Endothelial cell of umbilical vein (primary cell): ENCODE data around the gene TRIM39. TPM values are rescaled to one million over a fixed set of nuclear protein-coding genes. Genes with fewer than 3 reads are reported as not detected.

Source experiments
- BruUV-seq: library from RNA; stranded (reverse); fragments of 400-500 nt; replicated peaks from 2 replicates; lab custom pipeline; 2021; lab: Mats Ljungman, UMichigan
- CTCF ChIA-PET: fragments of 300-600, 350-600 bp; sonication (Branson Sonifier 250); formaldehyde crosslinking; loops from one replicate; lab custom pipeline; 2021; ENCODE audit warnings: antibody characterized with exemption, inconsistent platforms; lab: Charles Lee
- POLR2A ChIA-PET: fragments of 300-600, 350-600 bp; sonication (Branson Sonifier 250); formaldehyde crosslinking; loops from one replicate; lab custom pipeline; 2021; ENCODE audit warnings: antibody characterized with exemption, inconsistent platforms; lab: Charles Lee
- DNase-seq: peaks from one replicate; pipeline ENCODE4 v3.0.0-alpha.2; 2011; ENCODE audit warnings: low read depth, low spot score
- FAIRE-seq: peaks from 2 replicates; lab custom pipeline; 2011; peaks lifted over from hg19 to GRCh38; lab: Jason Lieb, UNC
- H2AFZ ChIP-seq: 2 replicates; pipeline ENCODE4 v1.6.0; 2012; ENCODE audit warnings: low read depth, low read length, control low read depth, inconsistent platforms
- H3K27ac ChIP-seq: 2 replicates; pipeline ENCODE4 v1.5.1; 2011; ENCODE audit warnings: low read depth, mild to moderate bottlenecking, control low read depth, low read length, moderate library complexity; ENCODE audit not compliant: insufficient read depth
- H3K27me3 ChIP-seq, 2 experiments: 2 replicates each; pipeline versions ENCODE4 v1.6.0 to v1.6.1; 2011; ENCODE audit warnings: low read length in 2 of 2, mixed read lengths in 1 of 2; ENCODE audit not compliant: control insufficient read depth in 2 of 2, insufficient read depth in 2 of 2
- H3K36me3 ChIP-seq, 2 experiments: 2 replicates in 1 of 2; 3 replicates in 1 of 2; pipeline ENCODE4 v1.5.1; 2011; ENCODE audit warnings: low read length in 2 of 2, mild to moderate bottlenecking in 1 of 2, moderate library complexity in 1 of 2; ENCODE audit not compliant: control insufficient read depth in 2 of 2, insufficient read depth in 2 of 2; ENCODE audit errors: extremely low read depth in 1 of 2
- H3K4me1 ChIP-seq: 3 replicates; pipeline ENCODE4 v1.5.1; 2011; ENCODE audit warnings: mild to moderate bottlenecking, low read length; ENCODE audit not compliant: control insufficient read depth, insufficient read depth; ENCODE audit errors: extremely low read depth
- H3K4me2 ChIP-seq: 2 replicates; pipeline ENCODE4 v1.6.1; 2011; ENCODE audit warnings: low read length, control low read depth, mixed read lengths; ENCODE audit not compliant: insufficient read depth
- H3K4me3 ChIP-seq, 3 experiments: fragments of 200-600 bp in 1 of 3; sonication (generic), shearing (Covaris generic) in 1 of 3; replicated peaks in 1 of 3; 2 replicates each; pipeline ENCODE4 v1.5.1; 2011 to 2016; ENCODE audit warnings: control low read depth in 3 of 3, low read length in 3 of 3, mild to moderate bottlenecking in 2 of 3, inconsistent platforms in 1 of 3, low read depth in 1 of 3, moderate library complexity in 1 of 3; ENCODE audit not compliant: insufficient read depth in 1 of 3
- H3K79me2 ChIP-seq: 2 replicates; pipeline ENCODE4 v1.6.0; 2012; ENCODE audit warnings: low read length, inconsistent platforms; ENCODE audit not compliant: control insufficient read depth, insufficient read depth
- H3K9ac ChIP-seq: replicated peaks from 2 replicates; pipeline ENCODE3; 2011; ENCODE audit warnings: low read length, control low read depth; ENCODE audit not compliant: insufficient read depth; ENCODE audit errors: extremely low read depth
- H3K9me1 ChIP-seq: replicated peaks from 3 replicates; pipeline ENCODE4 v1.6.0; 2011; ENCODE audit warnings: mild to moderate bottlenecking, low read length; ENCODE audit not compliant: control insufficient read depth, insufficient read depth; ENCODE audit errors: extremely low read depth
- H3K9me3 ChIP-seq: replicated peaks from 2 replicates; pipeline ENCODE4 v1.5.1; 2012; ENCODE audit warnings: low read length, inconsistent platforms; ENCODE audit not compliant: control insufficient read depth, insufficient read depth
- H4K20me1 ChIP-seq: replicated peaks from 2 replicates; pipeline ENCODE3; 2011; ENCODE audit warnings: mild to moderate bottlenecking, low read length; ENCODE audit not compliant: control insufficient read depth, insufficient read depth; ENCODE audit errors: extremely low read depth
- CTCF ChIP-seq, 2 donors: IDR thresholded peaks; 1 replicate in 1 of 2; 2 replicates in 1 of 2; pipeline ENCODE4 v1.5.1; 2011; ENCODE audit warnings: low read length in 2 of 2, mild to moderate bottlenecking in 2 of 2, moderate library complexity in 2 of 2, control low read depth in 1 of 2, inconsistent platforms in 1 of 2, low read depth in 1 of 2; ENCODE audit not compliant: insufficient read depth in 1 of 2; ENCODE audit errors: extremely low read depth in 1 of 2
- EZH2 ChIP-seq: IDR thresholded peaks from 2 replicates; pipeline ENCODE4 v1.6.1; 2012; ENCODE audit warnings: borderline replicate concordance, low read depth, mild to moderate bottlenecking, moderate library complexity, low read length, inconsistent platforms; ENCODE audit not compliant: severe bottlenecking
- FOS ChIP-seq: IDR thresholded peaks from 2 replicates; pipeline ENCODE4 v1.6.1; 2011; ENCODE audit warnings: mild to moderate bottlenecking, low read length, moderate library complexity, borderline replicate concordance; ENCODE audit not compliant: insufficient read depth
- GATA2 ChIP-seq: IDR thresholded peaks from 2 replicates; pipeline ENCODE4 v1.7.0; 2011; ENCODE audit warnings: low read depth, mild to moderate bottlenecking, moderate library complexity, mixed read lengths, low read length; ENCODE audit not compliant: insufficient read length, insufficient read depth
- JUN ChIP-seq: IDR thresholded peaks from 2 replicates; pipeline ENCODE4 v1.6.1; 2011; ENCODE audit warnings: borderline replicate concordance, low read depth; ENCODE audit not compliant: insufficient read length, insufficient read depth
- MAX ChIP-seq: IDR thresholded peaks from 2 replicates; pipeline ENCODE4 v1.6.1; 2011; ENCODE audit not compliant: insufficient read depth, insufficient read length
- MYC ChIP-seq: IDR thresholded peaks from one replicate; pipeline ENCODE4 v1.6.1; 2011; ENCODE audit warnings: mild to moderate bottlenecking, low read depth, low read length
- POLR2A ChIP-seq: IDR thresholded peaks from 2 replicates; pipeline ENCODE4 v1.6.1; 2012; ENCODE audit warnings: low read depth, mild to moderate bottlenecking, control low read depth, low read length
- POLR2AphosphoS5 ChIP-seq: IDR thresholded peaks from 2 replicates; pipeline ENCODE4 v1.6.1; 2012; ENCODE audit warnings: low read depth, mild to moderate bottlenecking, control low read depth, low read length, moderate library complexity; ENCODE audit not compliant: insufficient read depth
- dilution Hi-C: fragments of 300-500 bp; cut with MboI; formaldehyde crosslinking; loops from one replicate; pipeline ENCODE4 v1.15.0; 2019; ENCODE audit warnings: low sequenced_read_pairs; ENCODE audit not compliant: extremely low pct_ligation_motif_present
- intact Hi-C: fragments of 100-400 bp; cut with micrococcal nuclease; formaldehyde crosslinking; loops from one replicate; pipeline ENCODE4 v1.10.0; 2022
- polyA plus RNA-seq, 4 experiments: library from polyadenylated mRNA; depleted of rRNA in 3 of 4; stranded (reverse) in 3 of 4; unstranded in 1 of 4; fragments of >200 nt; gene quantifications; 2 replicates each; pipeline versions ENCODE4 v1.2.1 to v1.2.3, GENCODE V29; 2011 to 2012; ENCODE audit warnings: missing spikeins in 1 of 4
- total RNA-seq: library from RNA; stranded (reverse); gene quantifications from 2 replicates; pipeline ENCODE4 v1.2.3, GENCODE V29; 2021

TRIM39 gene
- total and polyA plus RNA-seq, 2 donors (not counting 3 experiments of a cell fraction or from before 2014, with no cell fraction given): 5.6 to 13.1 TPM

- H3K9me3 ChIP-seq: no peaks in the 10 kb centered on the region
- H3K27me3 ChIP-seq: no peaks in the 10 kb centered on the region
- H3K27ac ChIP-seq: no peak overlapping the region
- H4K20me1 ChIP-seq: peaks cover 17% of the 10 kb centered on the region
- H3K4me2 ChIP-seq: no peak overlapping the region
- TF ChIP-seq POLR2A (no peak), JUN (no peak), MAX (no peak), FOS (no peak), EZH2 (no peak), GATA2 (no peak), MYC (no peak), POLR2AphosphoS5 (no peak), CTCF (IDR thresholded peaks at IDR 0.05; ENCODE audit: extremely low read depth in 1 of 2, insufficient read depth in 1 of 2, low read depth in 1 of 2, low read length in 2 of 2) (no peak)
- no peak overlapping the region for H3K9ac ChIP-seq
- H3K4me1 ChIP-seq: no peaks in the 10 kb centered on the region
- H2AFZ ChIP-seq: no peak overlapping the region
- POLR2A ChIA-PET: no interaction called here
- H3K4me3 ChIP-seq: no peak overlapping the region
- H3K79me2 ChIP-seq: peaks cover 89% of the 10 kb centered on the region
- no TSS peak for BruUV-seq
- DNase-seq (no peak), FAIRE-seq (peak; percentile 47)
- CTCF ChIA-PET: no interaction called here
- peaks cover 0 to 4% of the 10 kb centered on the region in 2 experiments for H3K36me3 ChIP-seq
- intact Hi-C loops: no loop called here
- dilution Hi-C loops: no loop called here
- no peaks in the 10 kb centered on the region for H3K9me1 ChIP-seq
Observed at GRCh38 chr6:30317913-30318589, 8.7 kb upstream of the TRIM39 start.
